ENCODE data around the gene OSTF1. TPM values are rescaled to one million over a fixed set of nuclear protein-coding genes. Genes with fewer than 3 reads are reported as not detected.

The OSTF1 gene
- 26.9 and 31.3 TPM in 2 replicates for total RNA-seq

GRCh38 chr9:75087824-75088645 lies at the start of gene OSTF1, which contains the start of gene NMRK1:
Gene OSTF1, plus strand, starts transcription at chr9:75088514. Its CDS starts 179 bp downstream, at chr9:75088693.
Gene NMRK1, minus strand, starts transcription at chr9:75088155. Its CDS starts 5,040 bp downstream, at chr9:75083115.

Other genes with a start within 250 kb of the OSTF1 start
- 0.05 and 0.06 TPM in 2 replicates for gene TRPM6, start 200.6 kb upstream of the OSTF1 start, total RNA-seq
- gene C9orf40, start 135.6 kb upstream of the OSTF1 start, total RNA-seq, result 3.1 and 3.3 TPM in 2 replicates
- gene CARNMT1, start 60.2 kb upstream of the OSTF1 start, total RNA-seq, result 16.0 and 17.6 TPM in 2 replicates
- gene NMRK1, start 359 bp upstream of the OSTF1 start, total RNA-seq, result 15.3 and 23.2 TPM in 2 replicates